Epithelial cell of esophagus (primary cell): ENCODE measurements around the gene CMC1.

Experiments used
- DNase-seq: peaks from one replicate; pipeline ENCODE4 v3.0.0; 2010; ENCODE audit warnings: low read depth
- H3K4me3 ChIP-seq: 2 replicates; pipeline ENCODE4 v1.5.1; 2011; ENCODE audit warnings: mild to moderate bottlenecking, low read length, control low read depth
- TF ChIP-seq, protein P1 (sequence below): IDR thresholded peaks from 2 replicates; pipeline ENCODE4 v1.5.1; 2011; ENCODE audit warnings: low read depth, mild to moderate bottlenecking, low read length, control low read depth, inconsistent platforms; ENCODE audit not compliant: insufficient read depth; ENCODE audit errors: missing control alignments

CMC1 gene

GRCh38 chr3:28243424-28244106 lies 2.1 kb downstream of the CMC1 start:
- no peak for DNase-seq
- H3K4me3 ChIP-seq = no peak overlapping the region
- TF ChIP-seq, protein P1, sequence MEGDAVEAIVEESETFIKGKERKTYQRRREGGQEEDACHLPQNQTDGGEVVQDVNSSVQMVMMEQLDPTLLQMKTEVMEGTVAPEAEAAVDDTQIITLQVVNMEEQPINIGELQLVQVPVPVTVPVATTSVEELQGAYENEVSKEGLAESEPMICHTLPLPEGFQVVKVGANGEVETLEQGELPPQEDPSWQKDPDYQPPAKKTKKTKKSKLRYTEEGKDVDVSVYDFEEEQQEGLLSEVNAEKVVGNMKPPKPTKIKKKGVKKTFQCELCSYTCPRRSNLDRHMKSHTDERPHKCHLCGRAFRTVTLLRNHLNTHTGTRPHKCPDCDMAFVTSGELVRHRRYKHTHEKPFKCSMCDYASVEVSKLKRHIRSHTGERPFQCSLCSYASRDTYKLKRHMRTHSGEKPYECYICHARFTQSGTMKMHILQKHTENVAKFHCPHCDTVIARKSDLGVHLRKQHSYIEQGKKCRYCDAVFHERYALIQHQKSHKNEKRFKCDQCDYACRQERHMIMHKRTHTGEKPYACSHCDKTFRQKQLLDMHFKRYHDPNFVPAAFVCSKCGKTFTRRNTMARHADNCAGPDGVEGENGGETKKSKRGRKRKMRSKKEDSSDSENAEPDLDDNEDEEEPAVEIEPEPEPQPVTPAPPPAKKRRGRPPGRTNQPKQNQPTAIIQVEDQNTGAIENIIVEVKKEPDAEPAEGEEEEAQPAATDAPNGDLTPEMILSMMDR = no peak

DNA sequence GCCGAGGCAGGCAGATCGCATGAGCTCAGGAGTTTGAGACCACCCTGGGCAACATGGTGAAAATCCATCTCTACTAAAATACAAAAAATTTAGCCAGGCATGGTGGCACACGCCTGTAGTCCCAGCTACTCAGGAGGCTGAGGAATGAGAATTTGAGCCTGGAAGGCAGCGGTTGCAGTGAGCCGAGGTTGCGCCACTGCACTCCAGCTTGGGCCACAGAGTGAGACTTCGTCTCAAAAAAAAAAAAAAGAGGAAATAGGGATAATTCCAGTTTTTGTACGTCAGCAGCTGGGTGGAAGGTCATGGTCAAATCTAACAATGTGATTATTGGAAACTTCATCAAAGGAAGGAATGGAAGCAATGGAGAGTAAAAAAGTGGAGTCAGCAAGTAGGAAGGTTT lies 3.1 kb downstream of the CMC1 start:
- no peak overlapping the region for H3K4me3 ChIP-seq
- TF ChIP-seq, protein P1 = no peak
- DNase-seq = no peak

DNA sequence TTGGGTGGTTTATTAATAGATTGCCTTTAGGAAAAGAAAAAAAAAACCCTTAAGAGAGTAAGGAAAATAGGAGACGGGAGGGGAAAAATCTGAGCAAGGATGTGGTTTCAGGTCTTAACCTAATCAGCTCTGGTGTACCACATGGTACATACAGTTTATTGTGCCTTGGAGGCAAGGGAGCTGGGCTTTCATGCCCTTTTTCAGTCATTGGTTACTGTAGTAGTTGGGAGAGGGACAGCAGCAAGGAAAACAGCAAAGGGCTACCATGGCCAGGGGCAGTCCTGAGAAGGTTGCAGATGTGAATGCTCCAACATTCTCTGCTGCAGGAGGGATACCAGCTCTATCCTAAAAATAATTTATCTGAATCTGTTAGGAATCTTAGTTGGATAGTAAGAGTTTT lies 5.9 kb downstream of the CMC1 start:
- TF ChIP-seq, protein P1 = no peak
- DNase-seq = no peak
- no peak overlapping the region for H3K4me3 ChIP-seq

GRCh38 chr3:28250999-28251398 lies 9.6 kb downstream of the CMC1 start:
- H3K4me3 ChIP-seq = no peak overlapping the region
- TF ChIP-seq, protein P1 = no peak
- DNase-seq = peak; percentile 2

GRCh38 chr3:28252001-28252431 lies 10.6 kb downstream of the CMC1 start:
- TF ChIP-seq, protein P1 = no peak
- no peak overlapping the region for H3K4me3 ChIP-seq
- no peak for DNase-seq

GRCh38 chr3:28253040-28253715 lies 11.8 kb downstream of the CMC1 start:
- no peak for DNase-seq
- TF ChIP-seq, protein P1 = no peak
- no peak overlapping the region for H3K4me3 ChIP-seq
